Peyer's patch (tissue), 4 donors: ENCODE results near the gene GLA.

Experiments
- CTCF ChIP-seq, 6 experiments: fragments of 450-650 bp in 4 of 6; fragments of 200-600 bp in 2 of 6; sonication (generic) in 1 of 6; IDR thresholded peaks; one replicate each; pipeline ENCODE4 v1.5.1; 2017 to 2019; ENCODE audit warnings: antibody characterized with exemption in 6 of 6, mild to moderate bottlenecking in 3 of 6, moderate library complexity in 1 of 6
- POLR2A ChIP-seq, 2 donors: fragments of 450-650 bp; IDR thresholded peaks; one replicate each; pipeline ENCODE4 v1.5.1; 2017; ENCODE audit warnings: antibody characterized with exemption in 2 of 2, mild to moderate bottlenecking in 2 of 2, moderate library complexity in 2 of 2

GRCh38 chrX:101393530-101394305 lies 14.0 kb downstream of the GLA start:
- TF ChIP-seq POLR2A (IDR thresholded peaks at IDR 0.05) (no peak), CTCF (IDR thresholded peaks at IDR 0.05) (no peak)
